MCF 10A (cell line): ENCODE data around the gene HOXA3. TPM values are rescaled to one million over a fixed set of nuclear protein-coding genes. Genes with fewer than 3 reads are reported as not detected.

ENCODE experiments used
- BruUV-seq: library from RNA; stranded (reverse); fragments of 400-500 nt; replicated peaks from 2 replicates; lab custom pipeline; 2021; lab: Mats Ljungman, UMichigan
- CTCF ChIA-PET: fragments of 300-600 bp; sonication (Branson Sonifier 250); formaldehyde crosslinking; extraction: SDS; loops from one replicate; lab custom pipeline; 2021; ENCODE audit warnings: antibody characterized with exemption, inconsistent platforms; lab: Yijun Ruan, JAX
- POLR2A ChIA-PET: fragments of 300-600, 350-650 bp; sonication (Branson Sonifier 250); formaldehyde crosslinking; extraction: SDS; loops from one replicate; lab custom pipeline; 2020; ENCODE audit warnings: antibody characterized with exemption, inconsistent platforms; lab: Yijun Ruan, JAX
- DNase-seq: peaks from one replicate; pipeline ENCODE4 v3.0.0-alpha.2; 2018; ENCODE audit not compliant: unreplicated experiment
- H3K27ac Mint-ChIP-seq: one replicate; pipeline ENCODE4 v1.8.0; 2022; ENCODE audit warnings: mild to moderate bottlenecking, low read depth, mixed read lengths; ENCODE audit not compliant: unreplicated experiment
- H3K27me3 Mint-ChIP-seq: one replicate; pipeline ENCODE4 v1.8.0; 2022; ENCODE audit warnings: mixed read lengths; ENCODE audit not compliant: insufficient read depth, unreplicated experiment
- H3K36me3 Mint-ChIP-seq: one replicate; pipeline ENCODE4 v1.8.0; 2022; ENCODE audit warnings: mild to moderate bottlenecking, moderate library complexity, mixed read lengths; ENCODE audit not compliant: insufficient read depth, unreplicated experiment
- H3K4me1 Mint-ChIP-seq: one replicate; pipeline ENCODE4 v1.8.0; 2022; ENCODE audit warnings: mixed read lengths; ENCODE audit not compliant: insufficient read depth, unreplicated experiment
- H3K4me3 Mint-ChIP-seq: one replicate; pipeline ENCODE4 v1.8.0; 2022; ENCODE audit warnings: mild to moderate bottlenecking, moderate library complexity, mixed read lengths; ENCODE audit not compliant: unreplicated experiment
- H3K9me3 Mint-ChIP-seq: one replicate; pipeline ENCODE4 v1.8.0; 2022; ENCODE audit warnings: mixed read lengths; ENCODE audit not compliant: unreplicated experiment
- CTCF ChIP-seq: fragments of 200-600 bp; IDR thresholded peaks from one replicate; pipeline ENCODE4 v1.8.0; 2022; ENCODE audit warnings: antibody characterized with exemption, mild to moderate bottlenecking; ENCODE audit not compliant: unreplicated experiment
- intact Hi-C: fragments of 100-400 bp; cut with micrococcal nuclease; formaldehyde crosslinking; loops from 2 replicates; pipeline ENCODE4 v1.14.1; 2022
- total RNA-seq: library from RNA; stranded (reverse); gene quantifications from 2 replicates; pipeline ENCODE4 v1.2.3, GENCODE V29; 2022

HOXA3 gene
- total RNA-seq, 1 experiment from 2014 or later, result 8.2 TPM

- peak overlapping the region; percentile 84 for H3K4me3 Mint-ChIP-seq
- H3K27ac Mint-ChIP-seq, result no peak overlapping the region
- H3K9me3 Mint-ChIP-seq, result no peaks in the 10 kb centered on the region
- TF ChIP-seq CTCF, result no peak
- peaks cover 6% of the 10 kb centered on the region for H3K4me1 Mint-ChIP-seq
- ChIA-PET POLR2A (interaction anchor here (0.6 to 5.1 kb wide), 18 partner anchors 10 to 1210 kb away, joined by 3 to 65 read pairs (median 6); partner anchors contain the start of genes HOXA5 and HOXA6), CTCF (interaction anchor here (0.5 to 3.5 kb wide), 30 partner anchors 11 to 1356 kb away, joined by 3 to 57 read pairs (median 4); partner anchors contain the start of genes HOXA3, HOXA4 and HOXA6)
- H3K36me3 Mint-ChIP-seq, result peaks cover 15% of the 10 kb centered on the region
- no peak for DNase-seq
- intact Hi-C loops, result loop anchor here (1.0 kb wide), 4 partner anchors 11 to 792 kb away; no protein-coding TSS in a partner anchor
- H3K27me3 Mint-ChIP-seq, result no peaks in the 10 kb centered on the region
- BruUV-seq, result no TSS peak
Observed at GRCh38 chr7:27161214-27161720, 8.9 kb upstream of the HOXA3 start.

GRCh38 chr7:27160546-27161213 lies 8.3 kb upstream of the HOXA3 start:
- Mint-ChIP-seq H3K27ac (no peak overlapping the region), H3K9me3 (no peaks in the 10 kb centered on the region), H3K36me3 (peaks cover 15% of the 10 kb centered on the region), H3K27me3 (no peaks in the 10 kb centered on the region), H3K4me3 (peak overlapping the region; percentile 84), H3K4me1 (peaks cover 8% of the 10 kb centered on the region)
- peak; percentile 96 for TF ChIP-seq CTCF
- ChIA-PET POLR2A (interaction anchor here (0.6 to 5.1 kb wide), 15 partner anchors 11 to 1209 kb away, joined by 3 to 65 read pairs (median 7); partner anchors contain the start of genes HOXA5 and HOXA6), CTCF (interaction anchor here (0.6 to 3.5 kb wide), 25 partner anchors 10 to 1356 kb away, joined by 3 to 57 read pairs (median 5); partner anchors contain the start of genes HOXA3, HOXA4 and HOXA6)
- DNase-seq, result peak; percentile 83
- intact Hi-C loops, result loop anchor here (1.0 kb wide), 4 partner anchors 10 to 791 kb away; no protein-coding TSS in a partner anchor
- no TSS peak for BruUV-seq

- peak overlapping the region; percentile 84 for H3K4me3 Mint-ChIP-seq
- no peaks in the 10 kb centered on the region for H3K27me3 Mint-ChIP-seq
- CTCF ChIA-PET, result interaction anchor here (0.6 to 3.5 kb wide), 12 partner anchors 10 to 956 kb away, joined by 3 to 57 read pairs (median 6); partner anchors contain the start of genes HOXA3 and HOXA6
Observed at GRCh38 chr7:27160145-27160545, 7.8 kb upstream of the HOXA3 start.

More at GRCh38 chr7:27160145-27160545, 7.8 kb upstream of the HOXA3 start:
- no peak for TF ChIP-seq CTCF
- intact Hi-C loops, result no loop called here
- Mint-ChIP-seq H3K36me3 (peaks cover 15% of the 10 kb centered on the region), H3K9me3 (no peaks in the 10 kb centered on the region), H3K4me1 (peaks cover 12% of the 10 kb centered on the region), H3K27ac (peak overlapping the region; percentile 43)
- DNase-seq, result no peak
- POLR2A ChIA-PET, result interaction anchor here (1.0 to 4.4 kb wide), 4 partner anchors 11 to 493 kb away, joined by 3 to 65 read pairs (median 5); partner anchors contain the start of gene HOXA6
- BruUV-seq, result no TSS peak
